Neuronal stem cell (in vitro differentiated cells): ENCODE measurements around the gene VSIG10L2.

ENCODE experiments used
- DNase-seq: peaks from one replicate; pipeline ENCODE4 v3.0.0-alpha.2; 2013; ENCODE audit warnings: low spot score
- H2AFZ ChIP-seq: one replicate; pipeline ENCODE4 v1.6.1; 2013; ENCODE audit warnings: mild to moderate bottlenecking, low read length, inconsistent platforms
- H2AK5ac ChIP-seq: 2 replicates; pipeline ENCODE4 v1.6.1; 2013; ENCODE audit warnings: low read depth, mild to moderate bottlenecking, inconsistent platforms, low read length, moderate library complexity, mixed read lengths
- H2BK120ac ChIP-seq: 2 replicates; pipeline ENCODE4 v1.6.1; 2013; ENCODE audit warnings: low read depth, mild to moderate bottlenecking, inconsistent platforms, low read length, moderate library complexity, mixed read lengths
- H2BK12ac ChIP-seq: one replicate; pipeline ENCODE4 v1.6.1; 2013; ENCODE audit warnings: low read length, inconsistent platforms
- H2BK15ac ChIP-seq: 2 replicates; pipeline ENCODE4 v1.6.1; 2013; ENCODE audit warnings: mild to moderate bottlenecking, low read length, inconsistent platforms, mixed read lengths
- H2BK5ac ChIP-seq: one replicate; pipeline ENCODE4 v1.6.1; 2013; ENCODE audit warnings: inconsistent platforms, mild to moderate bottlenecking, low read length, moderate library complexity
- H3K14ac ChIP-seq: one replicate; pipeline ENCODE4 v1.6.1; 2013; ENCODE audit warnings: low read length, inconsistent platforms
- H3K18ac ChIP-seq: 2 replicates; pipeline ENCODE4 v1.6.1; 2013; ENCODE audit warnings: low read length, inconsistent platforms
- H3K23ac ChIP-seq: 2 replicates; pipeline ENCODE4 v1.6.1; 2013; ENCODE audit warnings: low read depth, mild to moderate bottlenecking, mixed read lengths, low read length, inconsistent platforms; ENCODE audit not compliant: poor library complexity
- H3K27ac ChIP-seq: replicated peaks from 3 replicates; pipeline ENCODE4 v1.5.1; 2013; ENCODE audit warnings: low read length, inconsistent platforms
- H3K27me3 ChIP-seq, 3 experiments: 2 replicates each; pipeline ENCODE4 v1.6.1; 2013; ENCODE audit warnings: low read length in 3 of 3, mild to moderate bottlenecking in 2 of 3, inconsistent platforms in 1 of 3, low read depth in 1 of 3, mixed read lengths in 1 of 3, moderate library complexity in 1 of 3; ENCODE audit not compliant: control insufficient read depth in 3 of 3, insufficient read depth in 3 of 3
- H3K36me3 ChIP-seq, 2 donors: replicated peaks in 1 of 2; 2 replicates each; pipeline ENCODE4 v1.6.1; 2013; ENCODE audit warnings: low read length in 2 of 2; ENCODE audit not compliant: control insufficient read depth in 2 of 2, insufficient read depth in 2 of 2
- H3K4ac ChIP-seq: 2 replicates; pipeline ENCODE4 v1.6.1; 2013; ENCODE audit warnings: inconsistent platforms, mild to moderate bottlenecking, low read length, moderate library complexity
- H3K4me1 ChIP-seq, 2 donors: 1 replicate in 1 of 2; 2 replicates in 1 of 2; pipeline ENCODE4 v1.6.1; 2013; ENCODE audit warnings: low read length in 2 of 2, low read depth in 1 of 2; ENCODE audit not compliant: control insufficient read depth in 2 of 2, insufficient read depth in 1 of 2
- H3K4me2 ChIP-seq: one replicate; pipeline ENCODE4 v1.6.1; 2013; ENCODE audit warnings: mild to moderate bottlenecking, low read length, inconsistent platforms; ENCODE audit not compliant: insufficient read depth, poor library complexity, severe bottlenecking
- H3K4me3 ChIP-seq, 2 donors: 2 replicates each; pipeline ENCODE4 v1.5.1; 2013; ENCODE audit warnings: low read length in 2 of 2, mild to moderate bottlenecking in 2 of 2, inconsistent platforms in 1 of 2, moderate library complexity in 1 of 2
- H3K79me1 ChIP-seq: one replicate; pipeline ENCODE4 v1.6.1; 2013; ENCODE audit warnings: low read depth, mild to moderate bottlenecking, inconsistent platforms, low read length, moderate library complexity
- H3K9ac ChIP-seq: one replicate; pipeline ENCODE4 v1.6.1; 2013; ENCODE audit warnings: mild to moderate bottlenecking, low read depth, low read length, inconsistent platforms; ENCODE audit not compliant: poor library complexity
- H3K9me3 ChIP-seq, 2 donors: replicated peaks in 1 of 2; 2 replicates each; pipeline versions ENCODE3 to v1.6.1; 2013; ENCODE audit warnings: low read length in 2 of 2, mild to moderate bottlenecking in 2 of 2, inconsistent platforms in 1 of 2, low read depth in 1 of 2, mixed read lengths in 1 of 2, moderate library complexity in 1 of 2; ENCODE audit not compliant: control insufficient read depth in 2 of 2, insufficient read depth in 1 of 2
- H4K8ac ChIP-seq: one replicate; pipeline ENCODE4 v1.6.1; 2013; ENCODE audit warnings: low read depth, mild to moderate bottlenecking, inconsistent platforms, low read length, moderate library complexity
- H4K91ac ChIP-seq: one replicate; pipeline ENCODE4 v1.6.1; 2013; ENCODE audit warnings: low read length, low read depth, mild to moderate bottlenecking, inconsistent platforms; ENCODE audit not compliant: poor library complexity
- WGBS, 2 donors: extraction: QIAGEN DNeasy Blood & Tissue Kit; methylation state at CpG; one replicate each; pipeline ENCODE4 v1.1.7; 2013; ENCODE audit warnings: missing lambda C conversion rate in 2 of 2, mixed read lengths in 1 of 2; ENCODE audit not compliant: insufficient read length in 2 of 2, insufficient replicate concordance in 1 of 2; ENCODE audit errors: extremely low coverage in 2 of 2; 5-methylcytosine and 5-hydroxymethylcytosine counted together

The VSIG10L2 gene

GRCh38 chr11:125941267-125941618, 4.6 kb upstream of the VSIG10L2 start:
- Histone ChIP-seq H2BK12ac (no peak overlapping the region), H2BK120ac (no peak overlapping the region), H3K4me3 (no peak overlapping the region), H4K91ac (no peak overlapping the region), H3K18ac (peak overlapping the region; percentile 40), H2AK5ac (no peak overlapping the region), H3K36me3 (no peaks in the 10 kb centered on the region), H3K79me1 (no peaks in the 10 kb centered on the region), H3K9ac (no peak overlapping the region), H3K4me2 (no peak overlapping the region), H3K23ac (no peak overlapping the region), H3K4ac (no peak overlapping the region), H3K14ac (no peak overlapping the region), H3K27me3 (peaks cover 0 to 4% (median 0%) of the 10 kb centered on the region in 3 experiments), H2AFZ (peak overlapping the region; percentile 53), H3K4me1 (peaks cover 3 to 13% of the 10 kb centered on the region in 2 donors), H2BK15ac (peak overlapping the region; percentile 6), H4K8ac (no peak overlapping the region), H2BK5ac (no peak overlapping the region), H3K27ac (no peak overlapping the region), H3K9me3 (no peaks in the 10 kb centered on the region)
- no peak for DNase-seq
- no CpG with 5 or more reads among the region's 4 CpGs for WGBS, 2 donors

GRCh38 chr11:125941619-125942611, 3.9 kb upstream of the VSIG10L2 start:
- peak; percentile 32 for DNase-seq
- H4K91ac ChIP-seq, result no peak overlapping the region
- H3K27me3 ChIP-seq, result peaks cover 0 to 4% (median 0%) of the 10 kb centered on the region in 3 experiments
- H3K79me1 ChIP-seq, result no peaks in the 10 kb centered on the region
- peak overlapping the region; percentile 6 for H2BK15ac ChIP-seq
- no CpG with 5 or more reads among the region's 20 CpGs for WGBS, 2 donors
- H3K9me3 ChIP-seq, result no peaks in the 10 kb centered on the region
- H3K4me3 ChIP-seq, result no peak overlapping the region
- H3K4me1 ChIP-seq, result peaks cover 3 to 13% of the 10 kb centered on the region in 2 donors
- peak overlapping the region; percentile 53 for H2AFZ ChIP-seq
- H2BK12ac ChIP-seq, result no peak overlapping the region
- no peak overlapping the region for H3K14ac ChIP-seq
- no peak overlapping the region for H4K8ac ChIP-seq
- H3K36me3 ChIP-seq, result no peaks in the 10 kb centered on the region
- no peak overlapping the region for H3K23ac ChIP-seq
- H3K27ac ChIP-seq, result no peak overlapping the region
- H2BK5ac ChIP-seq, result no peak overlapping the region
- no peak overlapping the region for H3K4ac ChIP-seq
- no peak overlapping the region for H2BK120ac ChIP-seq
- H3K18ac ChIP-seq, result no peak overlapping the region
- H3K9ac ChIP-seq, result no peak overlapping the region
- H3K4me2 ChIP-seq, result no peak overlapping the region
- no peak overlapping the region for H2AK5ac ChIP-seq

- H3K18ac ChIP-seq, result peak overlapping the region; percentile 30
- peaks cover 0 to 4% (median 0%) of the 10 kb centered on the region in 3 experiments for H3K27me3 ChIP-seq
- no peak overlapping the region for H2BK15ac ChIP-seq
- H4K91ac ChIP-seq, result no peak overlapping the region
- no peaks in the 10 kb centered on the region for H3K9me3 ChIP-seq
- no peak overlapping the region for H3K9ac ChIP-seq
- no peak overlapping the region for H2BK120ac ChIP-seq
- no peak overlapping the region for H2BK5ac ChIP-seq
- H4K8ac ChIP-seq, result no peak overlapping the region
- H3K27ac ChIP-seq, result no peak overlapping the region
- H2AFZ ChIP-seq, result no peak overlapping the region
- H3K4me3 ChIP-seq, result no peak overlapping the region
- H3K36me3 ChIP-seq, result no peaks in the 10 kb centered on the region
- H3K4ac ChIP-seq, result no peak overlapping the region
- no peak for DNase-seq
- H3K79me1 ChIP-seq, result no peaks in the 10 kb centered on the region
- H3K23ac ChIP-seq, result peak overlapping the region; percentile 13
- H3K4me2 ChIP-seq, result no peak overlapping the region
- H2BK12ac ChIP-seq, result peak overlapping the region; percentile 91
- H3K4me1 ChIP-seq, result peaks cover 3 to 13% of the 10 kb centered on the region in 2 donors
- WGBS, 2 donors, result no CpG with 5 or more reads among the region's 12 CpGs
- no peak overlapping the region for H3K14ac ChIP-seq
- peak overlapping the region; percentile 22 for H2AK5ac ChIP-seq
Observed at GRCh38 chr11:125942771-125943428, 2.9 kb upstream of the VSIG10L2 start.
